ENCODE results near the gene PARP3.

Gene PARP3

GRCh38 chr3:51948016-51948580 lies 5.9 kb downstream of the PARP3 start:
- DNase-seq (ENCODE audit: low read depth in 2 of 2) = no peak

GRCh38 chr3:51949121-51949520 lies 7.0 kb downstream of the PARP3 start:
- no peak for DNase-seq (ENCODE audit: low read depth in 2 of 2)

- no peak for DNase-seq (ENCODE audit: low read depth in 2 of 2)
Measured at GRCh38 chr3:51950899-51951298, 8.7 kb downstream of the PARP3 start.

GRCh38 chr3:51953445-51953844 lies 11.3 kb downstream of the PARP3 start:
- peak in 1 of 2 experiments; percentile 37 for DNase-seq (ENCODE audit: low read depth in 2 of 2)

- no peak for DNase-seq (ENCODE audit: low read depth in 2 of 2)
Measured at GRCh38 chr3:51954105-51954504, 11.9 kb downstream of the PARP3 start.

GRCh38 chr3:51954713-51955112 lies 12.6 kb downstream of the PARP3 start:
- no peak for DNase-seq (ENCODE audit: low read depth in 2 of 2)

- DNase-seq (ENCODE audit: low read depth in 2 of 2) = no peak
Measured at GRCh38 chr3:51955175-51955892, 13.2 kb downstream of the PARP3 start, which contains the start of gene GPR62. GPR62 (plus strand) TSS chr3:51955381; CDS start chr3:51955653, 272 bp downstream.

- no peak for DNase-seq (ENCODE audit: low read depth in 2 of 2)
Measured at GRCh38 chr3:51955893-51956770, 14.0 kb downstream of the PARP3 start.

GRCh38 chr3:51957520-51958205 lies 15.5 kb downstream of the PARP3 start:
- no peak for DNase-seq (ENCODE audit: low read depth in 2 of 2)

- DNase-seq (ENCODE audit: low read depth in 2 of 2) = no peak
Measured at GRCh38 chr3:51958603-51959521, 16.7 kb downstream of the PARP3 start.

GRCh38 chr3:51959651-51960050 lies 17.5 kb downstream of the PARP3 start:
- DNase-seq (ENCODE audit: low read depth in 2 of 2) = no peak

- no peak for DNase-seq (ENCODE audit: low read depth in 2 of 2)
Measured at GRCh38 chr3:51960386-51960785, 18.2 kb downstream of the PARP3 start.

- no peak for DNase-seq (ENCODE audit: low read depth in 2 of 2)
Measured at GRCh38 chr3:51961011-51961410, 18.8 kb downstream of the PARP3 start.

- no peak for DNase-seq (ENCODE audit: low read depth in 2 of 2)
Measured at GRCh38 chr3:51961602-51962569, 19.7 kb downstream of the PARP3 start.

GRCh38 chr3:51962854-51963530 lies 20.8 kb downstream of the PARP3 start:
- DNase-seq (ENCODE audit: low read depth in 2 of 2) = no peak

GRCh38 chr3:51963951-51964451 lies 21.8 kb downstream of the PARP3 start:
- no peak for DNase-seq (ENCODE audit: low read depth in 2 of 2)

- DNase-seq (ENCODE audit: low read depth in 2 of 2) = no peak
Measured at GRCh38 chr3:51964521-51964920, 22.4 kb downstream of the PARP3 start.

GRCh38 chr3:51966016-51966415 lies 23.9 kb downstream of the PARP3 start:
- no peak for DNase-seq (ENCODE audit: low read depth in 2 of 2)

- DNase-seq (ENCODE audit: low read depth in 2 of 2) = no peak
Measured at GRCh38 chr3:51966486-51966885, 24.3 kb downstream of the PARP3 start.

Data from fibroblast of skin of left quadriceps (primary cell).